K562 (cell line): ENCODE results near the gene CRCP. TPM values are rescaled to one million over a fixed set of nuclear protein-coding genes. Genes with fewer than 3 reads are reported as not detected.

ENCODE experiments used
- ATAC-seq: fragments of 200-7000 bp; cut with Tn5 transposase; 3 replicates; pipeline ENCODE4 v1.9.1; 2020; ENCODE audit warnings: moderate library complexity
- BruUV-seq: library from RNA; stranded (reverse); fragments of 400-500 nt; replicated peaks from 2 replicates; lab custom pipeline; 2021; lab: Mats Ljungman, UMichigan
- CTCF ChIA-PET: fragments of 300-600 bp; formaldehyde crosslinking; extraction: SDS; loops from one replicate; lab custom pipeline; 2021; ENCODE audit warnings: low intra/inter-chr PET ratio; lab: Yijun Ruan, JAX
- POLR2A ChIA-PET: fragments of 300-600, 350-650 bp; sonication (Branson Sonifier 250); formaldehyde crosslinking; extraction: SDS; loops from one replicate; lab custom pipeline; 2021; ENCODE audit warnings: antibody characterized with exemption, inconsistent platforms; lab: Yijun Ruan, JAX
- DNase-seq, 4 experiments: peaks; one replicate each; pipeline versions ENCODE4 v3.0.0 to v3.0.0-alpha.2; 2011 to 2018; ENCODE audit warnings: low spot score in 3 of 4, mixed read lengths in 3 of 4; ENCODE audit errors: extremely low read depth in 1 of 4
- FAIRE-seq: peaks from 2 replicates; lab custom pipeline; 2011; peaks lifted over from hg19 to GRCh38; lab: Jason Lieb, UNC
- H2AFZ ChIP-seq: 2 replicates; pipeline ENCODE4 v1.6.0; 2011; ENCODE audit warnings: low read depth, low read length, control low read depth, inconsistent platforms
- H3K27ac ChIP-seq: fragments of 200-600 bp; 3 replicates; pipeline ENCODE4 v1.8.0; 2011; ENCODE audit warnings: low read depth, mild to moderate bottlenecking, control low read depth, inconsistent platforms, low read length, moderate library complexity, mixed read lengths; ENCODE audit errors: extremely low read depth
- H3K27me3 ChIP-seq, 2 experiments: fragments of 300-600 bp in 1 of 2; 2 replicates in 1 of 2; 3 replicates in 1 of 2; pipeline versions ENCODE4 v1.6.0 to v1.8.0; 2011; ENCODE audit warnings: inconsistent platforms in 2 of 2, low read length in 2 of 2, mild to moderate bottlenecking in 1 of 2, mixed read lengths in 1 of 2, moderate library complexity in 1 of 2; ENCODE audit not compliant: control insufficient read depth in 2 of 2, insufficient read depth in 2 of 2
- H3K36me3 ChIP-seq: fragments of 300-600 bp; 3 replicates; pipeline ENCODE4 v1.8.0; 2011; ENCODE audit warnings: mild to moderate bottlenecking, low read length, inconsistent platforms; ENCODE audit not compliant: control insufficient read depth, insufficient read depth
- H3K4me1 ChIP-seq, 2 experiments: fragments of 200-600 bp in 1 of 2; replicated peaks in 1 of 2; 2 replicates in 1 of 2; 3 replicates in 1 of 2; pipeline versions ENCODE4 v1.5.1 to v1.8.0; 2011; ENCODE audit warnings: inconsistent platforms in 2 of 2, low read length in 2 of 2, mild to moderate bottlenecking in 1 of 2, mixed read lengths in 1 of 2, moderate library complexity in 1 of 2; ENCODE audit not compliant: control insufficient read depth in 2 of 2, insufficient read depth in 2 of 2
- H3K4me2 ChIP-seq: 2 replicates; pipeline ENCODE4 v1.6.1; 2011; ENCODE audit warnings: low read length, control low read depth, inconsistent platforms, mixed read lengths; ENCODE audit not compliant: insufficient read depth
- H3K4me3 ChIP-seq: fragments of 200-600 bp; sonication (generic), shearing (Covaris generic); 2 replicates; pipeline ENCODE4 v1.5.1; 2016; ENCODE audit warnings: control low read depth, inconsistent platforms
- H3K79me2 ChIP-seq: fragments of 200-600 bp; 3 replicates; pipeline ENCODE4 v1.8.0; 2011; ENCODE audit warnings: low read length, inconsistent platforms; ENCODE audit not compliant: control insufficient read depth, insufficient read depth
- H3K9ac ChIP-seq, 2 experiments: 2 replicates each; pipeline versions ENCODE4 v1.6.0 to v1.6.1; 2011; ENCODE audit warnings: low read depth in 2 of 2, low read length in 2 of 2, control low read depth in 1 of 2, inconsistent platforms in 1 of 2, mild to moderate bottlenecking in 1 of 2, mixed read lengths in 1 of 2; ENCODE audit not compliant: insufficient read depth in 1 of 2
- H3K9me1 ChIP-seq: one replicate; pipeline ENCODE4 v1.6.0; 2011; ENCODE audit warnings: inconsistent platforms, mild to moderate bottlenecking, low read length, moderate library complexity; ENCODE audit not compliant: control insufficient read depth, insufficient read depth
- H3K9me3 ChIP-seq: replicated peaks from 2 replicates; pipeline ENCODE4 v1.5.1; 2011; ENCODE audit warnings: low read depth, low read length, inconsistent platforms; ENCODE audit not compliant: control insufficient read depth, insufficient read depth
- H4K20me1 ChIP-seq: replicated peaks from 2 replicates; pipeline ENCODE4 v1.6.1; 2011; ENCODE audit warnings: low read length, inconsistent platforms, mixed read lengths; ENCODE audit not compliant: control insufficient read depth, insufficient read depth
- C11orf30 ChIP-seq: fragments of 450-650 bp; IDR thresholded peaks from 2 replicates; pipeline ENCODE4 v1.6.1; 2016; ENCODE audit warnings: low read depth, mild to moderate bottlenecking
- FOXM1 ChIP-seq, 2 experiments: fragments of 450-650 bp in 1 of 2; sonication (generic) in 1 of 2; formaldehyde crosslinking in 1 of 2; IDR thresholded peaks; 2 replicates each; pipeline versions ENCODE4 v1.6.1 to v1.9.0; 2017 to 2022; ENCODE audit warnings: low read depth in 2 of 2, mild to moderate bottlenecking in 2 of 2, missing genetic modification reagents in 1 of 2, moderate library complexity in 1 of 2
- HNRNPLL ChIP-seq: fragments of 200-400 bp; formaldehyde crosslinking; IDR thresholded peaks from 2 replicates; pipeline ENCODE4 v1.6.1; 2017; ENCODE audit warnings: low read length, low read depth, mild to moderate bottlenecking; ENCODE audit not compliant: poor library complexity, severe bottlenecking
- MAFF ChIP-seq: IDR thresholded peaks from 2 replicates; pipeline ENCODE4 v1.6.1; 2012; ENCODE audit warnings: low read length, improper control_type of control experiment
- MAFK ChIP-seq: IDR thresholded peaks from 2 replicates; pipeline ENCODE4 v1.6.1; 2011; ENCODE audit warnings: low read length, improper control_type of control experiment
- NR2F6 ChIP-seq: fragments of 450-650 bp; formaldehyde crosslinking; IDR thresholded peaks from 2 replicates; pipeline ENCODE4 v1.4.0; 2020; ENCODE audit warnings: mild to moderate bottlenecking
- PHB ChIP-seq: fragments of 250-450 bp; sonication (Bioruptor Pico); IDR thresholded peaks from 2 replicates; pipeline ENCODE4 v1.5.0; 2021
- POLR2G ChIP-seq: fragments of 200-400 bp; formaldehyde crosslinking; IDR thresholded peaks from 2 replicates; pipeline ENCODE4 v1.6.1; 2017; ENCODE audit warnings: low read depth, mild to moderate bottlenecking, antibody characterized with exemption, low read length, moderate library complexity
- SMARCA4 ChIP-seq: fragments of 450-650 bp; IDR thresholded peaks from 2 replicates; pipeline ENCODE4 v1.6.1; 2016
- STAT5A ChIP-seq: IDR thresholded peaks from 2 replicates; pipeline ENCODE4 v1.6.1; 2012; ENCODE audit warnings: low read length, inconsistent platforms, borderline replicate concordance
- TAF15 ChIP-seq: fragments of 200-400 bp; formaldehyde crosslinking; IDR thresholded peaks from 2 replicates; pipeline ENCODE4 v1.6.1; 2017; ENCODE audit warnings: mild to moderate bottlenecking, low read depth, low read length, moderate library complexity
- TRIM28 ChIP-seq: fragments of 450-650 bp; IDR thresholded peaks from 2 replicates; pipeline ENCODE4 v1.6.1; 2017
- ZFX ChIP-seq: sonication (generic); formaldehyde crosslinking; IDR thresholded peaks from 2 replicates; pipeline ENCODE4 v1.8.0; 2022; ENCODE audit warnings: mild to moderate bottlenecking, missing genetic modification reagents, moderate library complexity
- ZNF316 ChIP-seq: fragments of 450-650 bp; IDR thresholded peaks from 2 replicates; pipeline ENCODE4 v1.6.1; 2016
- WGBS: fragments of 100-300 bp; shearing (Covaris generic); methylation state at CpG from one replicate; pipeline ENCODE4 v1.1.6; 2016; ENCODE audit warnings: low coverage, mixed read lengths; ENCODE audit not compliant: insufficient coverage; ENCODE audit errors: missing lambda C conversion rate; 5-methylcytosine and 5-hydroxymethylcytosine counted together
- in situ Hi-C: fragments of 300-500 bp; cut with MboI; formaldehyde crosslinking; loops from 4 replicates; pipeline ENCODE4 v1.15.0; 2018; ENCODE audit warnings: inconsistent platforms, mixed read lengths
- intact Hi-C: fragments of 100-400 bp; cut with micrococcal nuclease; formaldehyde crosslinking; loops from 2 replicates; pipeline ENCODE4 v1.14.2; 2022
- polyA plus RNA-seq, 8 experiments: library from polyadenylated mRNA; depleted of rRNA in 4 of 8; stranded (reverse) in 5 of 8; unstranded in 3 of 8; fragments of >200 nt; fragmentation: Nextera tagmentation in 2 of 8; fragmentation: Illumina TruSeq in 1 of 8; extraction: Ambion mirVana in 2 of 8; extraction: Trizol in 1 of 8; gene quantifications; 2 replicates each; pipeline versions ENCODE4 v1.2.1 to v1.2.3, GENCODE V29; 2011 to 2014; ENCODE audit warnings: inconsistent platforms in 1 of 8, missing spikeins in 1 of 8
- total RNA-seq, 7 experiments: library from RNA; depleted of rRNA in 6 of 7; stranded (reverse); fragments of >200 nt in 6 of 7; fragmentation: Illumina TruSeq in 2 of 7; extraction: Trizol in 2 of 7; gene quantifications; 2 replicates each; pipeline versions ENCODE4 v1.2.1 to v1.2.3, GENCODE V29; 2011 to 2021; ENCODE audit warnings: low replicate concordance in 1 of 7
- TF ChIP-seq, protein P1 (sequence below): fragments of 450-650 bp; IDR thresholded peaks from 2 replicates; pipeline ENCODE4 v1.6.1; 2016; ENCODE audit warnings: low read depth

The CRCP gene
- total and polyA plus RNA-seq, 9 of the 15 experiments (the other 6 are each of a cell fraction or from before 2014, with no cell fraction given) = 22.1 to 58.3 (median 43.4) TPM

DNA sequence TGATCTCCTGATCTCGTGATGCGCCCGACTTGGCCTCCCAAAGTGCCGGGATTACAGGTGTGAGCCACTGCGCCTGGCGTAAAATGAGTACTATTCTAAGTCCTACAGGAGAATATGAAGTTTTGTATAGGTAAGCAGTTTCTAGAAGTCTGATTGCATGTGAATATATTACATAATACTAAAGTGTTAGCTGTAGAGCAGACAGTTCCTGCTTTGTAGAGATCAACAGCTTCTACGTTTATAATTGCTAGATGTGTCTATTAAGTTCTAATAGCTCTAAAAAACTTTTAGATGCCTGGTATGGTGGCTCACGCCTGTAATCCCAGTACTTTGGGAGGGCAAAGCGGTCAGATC, 8.5 kb downstream of the CRCP start:
- peaks cover 9% of the 10 kb centered on the region for H3K9me1 ChIP-seq
- BruUV-seq = no TSS peak
- TF ChIP-seq POLR2G (no peak), HNRNPLL (no peak), ZNF316 (peak; percentile 72), ZFX (no peak), NR2F6 (CRISPR knock-in tag) (no peak), PHB (no peak), TRIM28 (no peak), MAFF (peak; percentile 35; the same call in 1 of the 2 replicates), TAF15 (no peak), C11orf30 (peak; percentile 51; the same call in 1 of the 2 replicates), STAT5A (no peak), MAFK (peak; percentile 27; the same call in 1 of the 2 replicates), FOXM1 (IDR thresholded peaks at IDR 0.05; ENCODE audit: low read depth) (no peak), FOXM1 (CRISPR knock-in tag; IDR thresholded peaks at IDR 0.05; ENCODE audit: low read depth) (no peak), SMARCA4 (no peak)
- TF ChIP-seq, protein P1, sequence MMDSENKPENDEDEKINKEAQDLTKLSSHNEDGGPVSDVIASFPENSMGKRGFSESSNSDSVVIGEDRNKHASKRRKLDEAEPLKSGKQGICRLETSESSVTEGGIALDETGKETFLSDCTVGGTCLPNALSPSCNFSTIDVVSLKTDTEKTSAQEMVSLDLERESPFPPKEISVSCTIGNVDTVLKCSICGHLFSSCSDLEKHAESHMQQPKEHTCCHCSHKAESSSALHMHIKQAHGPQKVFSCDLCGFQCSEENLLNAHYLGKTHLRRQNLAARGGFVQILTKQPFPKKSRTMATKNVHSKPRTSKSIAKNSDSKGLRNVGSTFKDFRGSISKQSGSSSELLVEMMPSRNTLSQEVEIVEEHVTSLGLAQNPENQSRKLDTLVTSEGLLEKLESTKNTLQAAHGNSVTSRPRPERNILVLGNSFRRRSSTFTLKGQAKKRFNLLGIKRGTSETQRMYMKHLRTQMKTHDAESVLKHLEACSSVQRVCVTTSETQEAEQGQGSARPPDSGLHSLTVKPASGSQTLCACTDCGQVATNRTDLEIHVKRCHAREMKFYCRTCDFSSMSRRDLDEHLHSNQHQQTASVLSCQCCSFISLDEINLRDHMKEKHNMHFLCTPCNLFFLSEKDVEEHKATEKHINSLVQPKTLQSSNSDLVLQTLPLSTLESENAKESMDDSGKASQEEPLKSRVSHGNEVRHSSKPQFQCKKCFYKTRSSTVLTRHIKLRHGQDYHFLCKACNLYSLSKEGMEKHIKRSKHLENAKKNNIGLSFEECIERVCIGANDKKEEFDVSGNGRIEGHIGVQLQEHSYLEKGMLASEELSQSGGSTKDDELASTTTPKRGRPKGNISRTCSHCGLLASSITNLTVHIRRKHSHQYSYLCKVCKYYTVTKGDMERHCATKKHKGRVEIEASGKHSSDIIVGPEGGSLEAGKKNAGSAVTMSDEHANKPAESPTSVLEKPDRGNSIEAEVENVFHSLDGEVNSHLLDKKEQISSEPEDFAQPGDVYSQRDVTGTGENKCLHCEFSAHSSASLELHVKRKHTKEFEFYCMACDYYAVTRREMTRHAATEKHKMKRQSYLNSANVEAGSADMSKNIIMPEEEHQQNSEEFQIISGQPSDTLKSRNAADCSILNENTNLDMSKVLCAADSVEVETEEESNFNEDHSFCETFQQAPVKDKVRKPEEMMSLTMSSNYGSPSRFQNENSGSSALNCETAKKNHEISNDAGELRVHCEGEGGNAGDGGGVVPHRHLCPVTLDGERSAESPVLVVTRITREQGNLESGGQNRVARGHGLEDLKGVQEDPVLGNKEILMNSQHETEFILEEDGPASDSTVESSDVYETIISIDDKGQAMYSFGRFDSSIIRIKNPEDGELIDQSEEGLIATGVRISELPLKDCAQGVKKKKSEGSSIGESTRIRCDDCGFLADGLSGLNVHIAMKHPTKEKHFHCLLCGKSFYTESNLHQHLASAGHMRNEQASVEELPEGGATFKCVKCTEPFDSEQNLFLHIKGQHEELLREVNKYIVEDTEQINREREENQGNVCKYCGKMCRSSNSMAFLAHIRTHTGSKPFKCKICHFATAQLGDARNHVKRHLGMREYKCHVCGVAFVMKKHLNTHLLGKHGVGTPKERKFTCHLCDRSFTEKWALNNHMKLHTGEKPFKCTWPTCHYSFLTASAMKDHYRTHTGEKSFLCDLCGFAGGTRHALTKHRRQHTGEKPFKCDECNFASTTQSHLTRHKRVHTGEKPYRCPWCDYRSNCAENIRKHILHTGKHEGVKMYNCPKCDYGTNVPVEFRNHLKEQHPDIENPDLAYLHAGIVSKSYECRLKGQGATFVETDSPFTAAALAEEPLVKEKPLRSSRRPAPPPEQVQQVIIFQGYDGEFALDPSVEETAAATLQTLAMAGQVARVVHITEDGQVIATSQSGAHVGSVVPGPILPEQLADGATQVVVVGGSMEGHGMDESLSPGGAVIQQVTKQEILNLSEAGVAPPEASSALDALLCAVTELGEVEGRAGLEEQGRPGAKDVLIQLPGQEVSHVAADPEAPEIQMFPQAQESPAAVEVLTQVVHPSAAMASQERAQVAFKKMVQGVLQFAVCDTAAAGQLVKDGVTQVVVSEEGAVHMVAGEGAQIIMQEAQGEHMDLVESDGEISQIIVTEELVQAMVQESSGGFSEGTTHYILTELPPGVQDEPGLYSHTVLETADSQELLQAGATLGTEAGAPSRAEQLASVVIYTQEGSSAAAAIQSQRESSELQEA = no peak
- in situ Hi-C loops = loop anchor here (5.0 kb wide), 1 partner anchor 86 kb away; no protein-coding TSS in a partner anchor
- no peaks in the 10 kb centered on the region for H3K27me3 ChIP-seq
- ChIA-PET POLR2A (interaction anchor here (1.3 to 2.6 kb wide), 3 partner anchors 8 to 12 kb away, joined by 3 to 10 read pairs (median 3); partner anchors contain the start of gene CRCP), CTCF (no interaction called here)
- H3K4me3 ChIP-seq = no peak overlapping the region
- no peak overlapping the region for H3K4me2 ChIP-seq
- no peak overlapping the region for H2AFZ ChIP-seq
- peaks cover 69% of the 10 kb centered on the region for H3K36me3 ChIP-seq
- peaks cover 26% of the 10 kb centered on the region for H4K20me1 ChIP-seq
- H3K79me2 ChIP-seq = peaks cover 91% of the 10 kb centered on the region
- WGBS = 94% methylated on average over 9 of the region's 9 CpGs
- no peak overlapping the region for H3K9ac ChIP-seq
- ATAC-seq = no peak
- H3K4me1 ChIP-seq = peaks cover 13 to 20% of the 10 kb centered on the region in 2 experiments
- intact Hi-C loops = no loop called here
- no peak for FAIRE-seq
- no peak for DNase-seq
- H3K27ac ChIP-seq = no peak overlapping the region
- no peaks in the 10 kb centered on the region for H3K9me3 ChIP-seq
